ENCODE results near the gene SLC8A1.
A peak's percentile ranks its signal among the peaks of the same experiment; 100 is the strongest.

The SLC8A1 gene

DNA sequence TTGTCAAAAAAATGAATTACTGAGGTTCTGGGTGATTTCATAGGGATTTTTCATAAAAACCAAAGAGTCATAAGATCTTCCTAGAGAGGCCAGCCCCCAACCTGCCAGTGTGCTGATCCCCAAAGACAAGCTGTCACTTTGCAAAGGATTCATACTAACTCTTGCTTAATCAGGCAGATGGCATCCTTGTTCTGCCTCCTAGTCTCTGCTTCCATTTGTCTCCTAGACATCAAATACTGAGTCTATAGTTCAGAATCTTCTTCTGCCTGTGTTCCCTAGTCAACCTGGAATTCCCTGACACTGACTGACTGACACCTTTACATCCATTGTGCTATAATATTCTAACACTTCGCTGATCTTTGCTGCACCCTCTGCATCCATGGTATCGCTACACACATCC, 84.9 kb downstream of the SLC8A1 start:
- no peak overlapping the region for H3K27ac Mint-ChIP-seq
- H3K9me3 Mint-ChIP-seq: peaks cover 4% of the 10 kb centered on the region
- no peaks in the 10 kb centered on the region for H3K36me3 Mint-ChIP-seq
- DNase-seq (ENCODE audit: low spot score in 2 of 2) (no peak), ATAC-seq (no peak)
- H3K4me3 Mint-ChIP-seq: no peak overlapping the region
- no peaks in the 10 kb centered on the region for H3K4me1 Mint-ChIP-seq

DNA sequence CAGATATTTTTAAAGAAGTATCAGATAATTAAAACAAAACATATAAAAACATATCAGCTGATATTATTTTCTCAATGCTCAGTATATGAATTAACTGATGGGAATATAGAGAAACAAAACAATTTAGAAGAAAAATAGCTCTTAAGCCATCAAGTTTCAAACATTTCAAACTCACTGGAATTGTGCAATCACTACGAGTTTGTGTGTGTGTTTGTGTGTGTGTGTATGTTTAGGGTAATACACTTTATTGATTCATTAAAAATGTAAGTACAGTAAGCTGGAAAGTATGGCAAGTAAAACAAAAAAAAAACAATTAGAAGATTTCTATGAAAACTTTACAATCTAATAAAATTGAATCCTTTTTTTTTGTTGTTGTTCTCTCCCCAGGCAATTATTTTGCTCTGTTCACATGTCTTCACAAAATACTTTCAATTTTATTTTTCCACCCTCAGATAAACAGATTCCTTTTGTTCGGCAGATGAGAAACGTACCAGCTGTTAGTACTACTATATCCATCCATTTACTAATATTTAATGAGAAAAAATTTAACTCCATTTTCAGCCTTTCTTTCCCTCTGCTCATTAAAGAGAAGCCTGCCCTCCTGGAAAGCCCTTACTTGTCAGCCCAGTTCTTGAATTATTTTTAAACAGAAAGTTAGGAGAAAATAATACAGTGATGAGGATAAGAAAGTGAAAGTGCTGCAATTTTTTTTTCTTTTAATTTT, 87.6 kb downstream of the SLC8A1 start:
- H3K27ac Mint-ChIP-seq: no peak overlapping the region
- H3K36me3 Mint-ChIP-seq: no peaks in the 10 kb centered on the region
- no peak overlapping the region for H3K4me3 Mint-ChIP-seq

DNA sequence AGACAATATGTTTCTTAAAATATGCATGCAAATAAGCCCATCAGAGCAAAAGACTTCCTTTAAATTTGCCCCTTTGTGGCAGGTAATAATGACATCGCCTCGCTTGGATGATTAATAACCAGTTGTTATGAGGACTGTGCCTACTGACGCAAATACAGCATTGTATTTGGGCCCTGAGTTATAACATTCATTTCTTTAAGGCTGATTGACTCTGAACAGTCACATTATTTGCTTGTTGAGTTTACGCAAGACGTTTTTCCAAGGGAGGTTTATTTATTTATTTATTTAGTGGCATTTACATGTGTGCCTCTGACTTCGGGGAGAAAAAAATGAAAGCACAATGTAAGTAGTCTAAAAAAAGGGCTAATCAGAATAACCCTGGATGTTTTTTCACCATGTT, 88.3 kb downstream of the SLC8A1 start:
- Mint-ChIP-seq H3K9me3 (peaks cover 13% of the 10 kb centered on the region), H3K4me3 (no peak overlapping the region), H3K4me1 (no peaks in the 10 kb centered on the region), H3K36me3 (no peaks in the 10 kb centered on the region), H3K27ac (no peak overlapping the region)
- ATAC-seq (no peak), DNase-seq (ENCODE audit: low spot score in 2 of 2) (no peak)

More for the DNA sequence above, 87.6 kb downstream of the SLC8A1 start:
- no peaks in the 10 kb centered on the region for H3K4me1 Mint-ChIP-seq
- peaks cover 12% of the 10 kb centered on the region for H3K9me3 Mint-ChIP-seq
- ATAC-seq (no peak), DNase-seq (ENCODE audit: low spot score in 2 of 2) (no peak)

DNA sequence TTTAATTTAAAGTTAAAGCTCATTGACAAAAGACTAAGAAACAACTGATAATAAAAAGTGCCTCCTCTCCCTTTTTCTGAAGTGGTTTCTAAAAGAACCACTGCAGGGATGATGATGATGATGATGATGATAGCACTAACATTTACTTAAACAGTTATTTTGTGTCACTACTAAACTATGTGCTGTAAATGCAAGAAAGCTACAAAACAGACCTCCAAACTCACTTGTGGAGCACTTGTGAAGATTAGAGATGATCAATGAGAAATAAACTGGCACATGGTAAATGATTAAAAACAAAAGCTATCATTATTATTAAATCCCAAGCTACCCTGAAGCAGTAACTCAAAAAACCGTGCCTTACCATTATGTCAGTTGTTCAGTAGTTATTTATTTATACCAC, 88.7 kb downstream of the SLC8A1 start:
- no peaks in the 10 kb centered on the region for H3K36me3 Mint-ChIP-seq
- no peak overlapping the region for H3K4me3 Mint-ChIP-seq
- DNase-seq (ENCODE audit: low spot score in 2 of 2) (no peak), ATAC-seq (no peak)
- no peak overlapping the region for H3K27ac Mint-ChIP-seq
- peaks cover 13% of the 10 kb centered on the region for H3K9me3 Mint-ChIP-seq
- H3K4me1 Mint-ChIP-seq: no peaks in the 10 kb centered on the region

DNA sequence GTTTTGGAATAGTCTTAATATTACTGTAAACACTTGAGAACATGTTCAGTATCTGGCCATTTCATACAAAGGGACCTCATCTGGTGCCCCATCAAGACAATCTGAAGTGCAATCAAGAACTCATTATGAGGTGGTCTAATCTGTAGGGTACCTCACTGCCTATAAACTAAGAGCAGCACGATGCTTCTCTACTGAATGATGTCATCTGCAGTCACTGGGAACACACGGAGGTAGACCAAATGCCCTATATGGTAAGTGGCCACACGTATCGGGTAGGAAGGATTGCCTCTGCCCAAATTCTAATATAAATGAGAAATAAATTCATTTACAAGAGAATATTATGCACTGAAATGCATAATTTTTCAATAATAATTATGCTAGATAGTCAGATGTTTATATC, 90.4 kb downstream of the SLC8A1 start:
- ATAC-seq: no peak
- DNase-seq (ENCODE audit: low spot score in 2 of 2): no peak
- Mint-ChIP-seq H3K36me3 (no peaks in the 10 kb centered on the region), H3K9me3 (peaks cover 9% of the 10 kb centered on the region), H3K4me1 (no peaks in the 10 kb centered on the region), H3K27ac (no peak overlapping the region), H3K4me3 (no peak overlapping the region)

DNA sequence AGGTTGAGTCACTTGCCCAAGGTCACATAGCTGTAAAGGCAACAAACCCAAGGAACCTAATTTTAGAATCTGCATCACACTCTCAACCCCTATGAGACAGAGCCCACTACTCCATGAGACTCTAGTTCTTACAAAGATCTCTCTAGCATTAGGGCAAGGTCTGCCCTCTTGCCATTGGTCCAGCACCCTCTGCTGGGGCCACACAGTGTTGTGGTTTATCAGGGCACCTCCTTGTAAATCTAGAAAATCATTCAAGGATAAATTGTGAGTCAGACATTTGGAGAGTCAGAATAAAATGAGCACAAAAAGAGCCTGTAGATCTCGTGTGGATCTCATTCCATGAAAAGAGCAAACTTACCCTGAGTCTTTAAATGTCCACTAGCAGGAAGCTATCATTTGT, 91.2 kb downstream of the SLC8A1 start:
- Mint-ChIP-seq H3K27ac (no peak overlapping the region), H3K4me1 (no peaks in the 10 kb centered on the region), H3K4me3 (no peak overlapping the region), H3K9me3 (peaks cover 9% of the 10 kb centered on the region), H3K36me3 (no peaks in the 10 kb centered on the region)
- peak; percentile 36 for ATAC-seq
- no peak for DNase-seq (ENCODE audit: low spot score in 2 of 2)

DNA sequence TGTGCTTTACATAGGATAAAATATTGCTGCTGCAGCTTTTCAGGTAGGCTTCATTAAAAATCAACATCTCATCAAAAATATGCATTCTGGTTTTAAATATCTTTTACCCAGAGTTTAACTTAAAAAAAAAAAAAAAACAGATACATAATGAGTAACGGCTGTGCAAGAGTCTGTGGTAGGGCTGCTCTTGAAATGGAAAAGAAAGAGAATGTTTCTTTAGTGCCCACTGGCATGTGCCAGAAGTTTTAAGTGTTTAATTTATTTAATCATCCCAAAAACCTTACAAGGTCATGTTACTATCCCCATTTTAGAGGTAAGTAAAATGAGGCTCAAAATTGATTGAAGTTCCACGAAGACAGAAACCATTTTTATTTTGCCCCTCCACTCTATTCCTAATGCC, 92.1 kb downstream of the SLC8A1 start:
- no peaks in the 10 kb centered on the region for H3K4me1 Mint-ChIP-seq
- no peak for ATAC-seq
- DNase-seq (ENCODE audit: low spot score in 2 of 2): no peak
- H3K9me3 Mint-ChIP-seq: peaks cover 9% of the 10 kb centered on the region
- H3K27ac Mint-ChIP-seq: no peak overlapping the region
- no peaks in the 10 kb centered on the region for H3K36me3 Mint-ChIP-seq
- no peak overlapping the region for H3K4me3 Mint-ChIP-seq

DNA sequence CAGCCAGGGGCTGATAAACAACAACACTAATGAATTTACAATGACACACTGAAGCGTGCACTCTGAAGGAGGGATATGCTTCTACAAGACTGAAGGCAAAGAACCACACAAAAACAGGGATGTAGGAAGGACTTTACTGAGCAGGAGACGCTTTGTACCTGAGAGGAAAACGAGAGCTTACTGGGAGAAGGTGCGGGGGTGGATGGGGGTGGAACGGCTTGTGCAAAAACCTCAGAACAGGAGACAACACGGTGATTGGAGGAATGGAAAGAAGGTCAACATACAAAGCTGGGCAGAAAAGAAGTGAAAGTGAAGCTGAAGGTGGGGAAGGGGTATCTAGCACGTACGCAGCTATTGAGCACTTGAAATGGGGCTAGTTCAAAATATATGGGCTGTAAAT, 93.1 kb downstream of the SLC8A1 start:
- H3K4me1 Mint-ChIP-seq: no peaks in the 10 kb centered on the region
- H3K36me3 Mint-ChIP-seq: no peaks in the 10 kb centered on the region
- H3K27ac Mint-ChIP-seq: no peak overlapping the region
- DNase-seq (ENCODE audit: low spot score in 2 of 2) (no peak), ATAC-seq (no peak)
- H3K4me3 Mint-ChIP-seq: no peak overlapping the region
- peaks cover 9% of the 10 kb centered on the region for H3K9me3 Mint-ChIP-seq

DNA sequence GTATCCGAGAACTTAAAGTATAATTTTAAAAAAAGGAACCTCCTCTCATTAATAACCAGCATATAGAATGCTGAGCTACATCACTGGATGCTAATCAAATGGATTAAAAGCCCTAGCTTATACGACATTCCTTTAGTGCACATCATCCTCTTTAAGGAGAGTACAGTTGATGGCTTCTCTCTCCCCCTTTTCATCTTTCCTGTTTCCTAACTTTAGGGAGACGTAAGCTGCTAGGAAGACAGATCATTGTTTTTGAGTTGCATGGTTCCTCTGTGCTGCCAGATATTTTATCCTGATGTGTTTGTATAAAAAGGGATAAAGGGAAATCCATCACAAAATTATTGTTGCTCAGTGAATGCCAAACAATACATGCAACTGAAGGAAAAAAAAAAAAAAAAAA, 94.2 kb downstream of the SLC8A1 start:
- Mint-ChIP-seq H3K27ac (no peak overlapping the region), H3K9me3 (peaks cover 9% of the 10 kb centered on the region), H3K36me3 (no peaks in the 10 kb centered on the region), H3K4me1 (no peaks in the 10 kb centered on the region), H3K4me3 (no peak overlapping the region)
- ATAC-seq (no peak), DNase-seq (ENCODE audit: low spot score in 2 of 2) (no peak)

DNA sequence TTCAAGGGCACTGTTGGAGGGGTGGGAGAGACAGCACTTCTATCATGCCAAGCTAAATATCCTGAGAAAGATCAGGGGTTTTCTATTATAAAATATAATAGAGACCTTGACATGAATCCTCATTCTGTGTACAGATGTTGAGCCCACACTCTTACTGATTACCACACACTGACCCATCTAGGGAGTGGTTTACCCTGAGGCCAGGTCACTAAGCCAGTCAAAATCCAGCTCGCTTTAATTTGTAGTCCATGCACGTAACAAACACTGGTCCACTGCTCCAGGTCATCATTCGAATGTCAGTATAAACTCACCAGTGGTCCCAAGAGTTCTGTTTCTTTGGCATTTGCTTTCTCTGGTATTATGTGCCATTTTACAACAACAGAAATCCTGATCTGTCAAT, 96.4 kb downstream of the SLC8A1 start:
- no peaks in the 10 kb centered on the region for H3K4me1 Mint-ChIP-seq
- DNase-seq (ENCODE audit: low spot score in 2 of 2) (no peak), ATAC-seq (no peak)
- H3K9me3 Mint-ChIP-seq: peaks cover 4% of the 10 kb centered on the region
- no peaks in the 10 kb centered on the region for H3K36me3 Mint-ChIP-seq
- no peak overlapping the region for H3K27ac Mint-ChIP-seq
- no peak overlapping the region for H3K4me3 Mint-ChIP-seq

DNA sequence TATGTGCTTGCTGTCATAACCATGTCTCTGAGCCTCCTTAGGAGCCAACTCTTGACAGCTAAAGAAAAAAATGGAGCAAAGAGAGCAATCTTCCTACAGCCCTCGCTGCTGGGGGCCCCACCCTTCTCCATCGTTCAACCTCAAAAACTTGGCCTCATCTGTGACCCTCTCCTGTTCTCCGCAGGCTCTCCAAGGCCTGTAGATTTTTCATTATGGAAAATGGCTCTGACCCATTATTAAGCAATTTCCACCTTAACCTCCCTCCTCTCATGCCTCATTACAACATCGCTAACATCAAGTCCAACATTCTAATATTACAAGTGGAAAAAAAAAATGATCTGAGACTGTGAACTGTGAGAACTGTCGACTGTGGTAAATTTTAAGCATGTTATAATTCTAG, 98.7 kb downstream of the SLC8A1 start:
- ATAC-seq (no peak), DNase-seq (ENCODE audit: low spot score in 2 of 2) (no peak)
- Mint-ChIP-seq H3K27ac (no peak overlapping the region), H3K36me3 (no peaks in the 10 kb centered on the region), H3K4me1 (no peaks in the 10 kb centered on the region), H3K4me3 (no peak overlapping the region), H3K9me3 (peaks cover 3% of the 10 kb centered on the region)

DNA sequence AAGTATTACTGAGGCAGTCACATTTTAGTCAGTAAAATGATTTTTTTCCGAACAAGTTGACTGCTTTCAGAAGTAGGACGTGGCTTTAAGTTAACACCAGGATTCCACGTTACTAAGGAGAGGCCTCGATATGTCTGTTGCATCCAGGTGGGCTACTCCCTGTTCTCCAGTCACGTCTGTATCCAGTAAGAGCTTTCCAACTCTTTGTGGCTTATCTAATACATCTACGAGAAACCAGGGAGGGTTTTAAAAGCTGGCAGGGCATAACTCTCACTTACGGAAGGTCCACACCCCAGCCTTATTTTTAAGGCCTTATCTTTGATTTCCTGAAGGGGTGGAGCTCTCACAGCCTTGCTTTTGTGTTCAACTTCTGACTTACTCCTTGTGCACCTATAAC, 99.2 kb downstream of the SLC8A1 start:
- Mint-ChIP-seq H3K4me3 (no peak overlapping the region), H3K4me1 (no peaks in the 10 kb centered on the region), H3K27ac (no peak overlapping the region), H3K36me3 (no peaks in the 10 kb centered on the region), H3K9me3 (peaks cover 5% of the 10 kb centered on the region)
- DNase-seq (ENCODE audit: low spot score in 2 of 2): no peak
- no peak for ATAC-seq

DNA sequence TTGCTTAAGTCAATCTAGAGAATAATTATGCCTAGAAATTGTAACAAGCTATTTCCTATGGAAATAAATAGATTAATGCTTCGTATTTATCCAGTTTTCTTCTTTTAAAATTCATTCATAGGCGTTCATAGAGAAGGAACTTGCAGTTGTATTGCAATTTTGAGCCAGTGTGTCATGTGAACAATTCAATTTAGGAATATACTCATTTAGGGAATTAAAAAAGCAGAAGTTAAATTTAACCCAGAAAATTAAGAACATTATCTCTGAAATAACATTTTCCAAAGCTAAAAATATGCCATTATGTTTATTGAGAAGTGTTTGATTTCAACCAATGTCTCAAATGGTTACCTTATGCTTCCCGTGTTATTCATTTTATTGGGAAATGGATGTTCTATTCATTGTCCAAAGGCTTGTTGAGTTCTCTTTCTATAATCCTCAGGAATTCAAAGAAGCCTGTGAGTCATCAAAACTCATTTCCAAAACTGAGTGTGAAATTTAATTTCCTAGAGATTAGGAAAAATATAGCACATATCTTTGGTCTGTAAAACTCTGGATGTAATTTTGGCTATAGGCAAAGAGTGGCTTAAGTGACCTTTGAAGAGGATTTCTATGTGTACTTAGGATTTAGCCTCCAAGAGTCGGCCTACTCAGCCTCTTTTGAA, 99.7 kb downstream of the SLC8A1 start:
- Mint-ChIP-seq H3K36me3 (no peaks in the 10 kb centered on the region), H3K9me3 (peaks cover 5% of the 10 kb centered on the region), H3K4me1 (no peaks in the 10 kb centered on the region), H3K27ac (no peak overlapping the region), H3K4me3 (no peak overlapping the region)
- DNase-seq (ENCODE audit: low spot score in 2 of 2): no peak
- ATAC-seq: no peak

DNA sequence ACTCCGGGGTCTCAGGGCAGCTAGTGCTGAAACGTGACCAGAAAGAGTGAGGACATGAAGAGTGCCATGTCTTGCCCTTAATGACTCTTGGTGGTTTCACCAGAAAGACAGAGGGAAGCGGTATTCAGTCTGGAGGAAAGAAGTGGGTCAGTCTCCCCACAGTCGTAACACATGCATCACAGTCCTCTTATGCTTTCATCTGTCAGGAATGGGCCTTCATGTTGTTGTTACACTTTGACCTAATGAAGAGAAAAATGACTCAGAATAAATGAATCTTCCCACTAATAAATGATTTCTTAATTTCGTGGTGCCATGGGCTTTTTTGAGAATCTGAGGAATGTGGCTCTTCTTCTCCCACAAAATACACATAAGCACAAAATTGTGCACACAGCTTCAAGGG, 103.2 kb downstream of the SLC8A1 start:
- Mint-ChIP-seq H3K27ac (no peak overlapping the region), H3K4me1 (no peaks in the 10 kb centered on the region), H3K36me3 (no peaks in the 10 kb centered on the region), H3K9me3 (peaks cover 5% of the 10 kb centered on the region), H3K4me3 (no peak overlapping the region)
- no peak for DNase-seq (ENCODE audit: low spot score in 2 of 2)
- ATAC-seq: no peak

DNA sequence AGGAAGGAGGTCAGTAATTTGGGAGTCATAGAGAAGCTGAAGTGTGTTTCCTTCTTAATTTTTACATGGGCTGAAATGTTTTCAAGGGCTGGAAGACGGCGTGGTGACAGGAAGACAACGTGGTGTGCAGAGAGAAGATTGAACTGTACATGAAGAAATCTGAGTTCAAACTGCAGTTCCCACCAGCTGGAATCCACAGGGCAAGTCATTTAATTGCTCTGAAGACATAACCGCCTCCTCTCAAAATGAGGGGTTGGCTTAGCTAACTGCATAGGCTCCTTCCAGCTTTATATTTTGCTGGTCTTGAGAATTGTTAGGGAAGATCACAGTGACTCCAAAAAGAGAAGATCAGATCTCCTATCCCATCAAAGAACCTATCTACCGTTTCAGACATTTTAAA, 103.9 kb downstream of the SLC8A1 start:
- DNase-seq (ENCODE audit: low spot score in 2 of 2) (no peak), ATAC-seq (no peak)
- Mint-ChIP-seq H3K27ac (no peak overlapping the region), H3K4me3 (no peak overlapping the region), H3K9me3 (peaks cover 5% of the 10 kb centered on the region), H3K4me1 (no peaks in the 10 kb centered on the region), H3K36me3 (no peaks in the 10 kb centered on the region)

DNA sequence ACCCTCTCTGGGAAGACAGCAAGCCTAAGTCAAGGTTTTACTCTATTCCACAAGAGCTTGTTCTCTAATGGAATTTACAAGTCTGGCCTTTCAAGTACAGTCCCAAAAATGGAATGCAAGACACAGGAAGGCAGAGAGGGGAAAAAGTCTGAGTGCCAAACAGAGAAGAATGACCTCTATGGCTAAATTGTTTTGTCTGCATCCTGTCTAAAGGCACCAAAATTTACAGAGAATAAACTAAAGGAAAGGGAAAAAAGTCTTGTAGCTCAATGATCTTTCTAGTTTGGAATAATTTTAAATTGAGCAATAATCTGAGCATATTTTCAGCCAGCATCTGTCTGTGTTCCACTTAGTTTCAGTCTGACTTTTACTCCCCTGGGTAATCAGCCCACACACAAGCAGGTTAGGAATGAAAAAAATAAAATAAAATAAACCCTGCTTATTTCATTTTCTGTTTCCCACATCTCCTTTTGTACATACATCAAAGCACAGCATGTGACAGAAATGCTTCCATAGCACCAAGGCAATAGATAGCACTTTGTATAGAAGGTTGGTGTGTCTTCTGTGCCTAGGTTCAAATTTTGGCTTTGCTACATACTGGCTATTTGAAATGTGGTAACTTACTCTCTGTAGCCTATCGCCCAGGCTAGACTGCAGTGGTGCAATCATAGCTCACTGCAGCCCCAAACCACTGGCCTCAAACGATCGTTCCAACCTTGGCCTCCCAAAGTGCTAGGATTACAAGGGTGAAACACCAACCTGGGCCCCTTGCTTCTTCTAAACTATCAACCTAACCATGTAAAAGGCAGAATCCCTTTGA, 105.1 kb downstream of the SLC8A1 start:
- no peaks in the 10 kb centered on the region for H3K36me3 Mint-ChIP-seq

More for the DNA sequence above, 105.1 kb downstream of the SLC8A1 start:
- ATAC-seq (no peak), DNase-seq (ENCODE audit: low spot score in 2 of 2) (no peak)
- Mint-ChIP-seq H3K4me1 (no peaks in the 10 kb centered on the region), H3K27ac (no peak overlapping the region), H3K4me3 (no peak overlapping the region), H3K9me3 (peaks cover 8% of the 10 kb centered on the region)
